NCI-H345 (cell line): ENCODE data around the gene HEXB.
"Not testable (repeated sequence)": the region's sequence is repeated elsewhere in the genome, so short reads cannot be mapped to it uniquely, and the experiment has no call there.

Experiments
- DNase-seq: peaks from one replicate; lab custom pipeline; 2025; lab: John Stamatoyannopoulos, UW

HEXB gene

GRCh38 chr5:74738406-74738805 is 53.4 kb downstream of the HEXB start:
- DNase-seq = no peak

- DNase-seq = not testable (repeated sequence)
These were observed 63.7 kb downstream of the HEXB start for GRCh38 chr5:74748742-74749141.

GRCh38 chr5:74761241-74761640 is 76.2 kb downstream of the HEXB start:
- DNase-seq = no peak

GRCh38 chr5:74762599-74762998 is 77.6 kb downstream of the HEXB start:
- no peak for DNase-seq

- DNase-seq = no peak
These were observed 78.5 kb downstream of the HEXB start for GRCh38 chr5:74763504-74763903.

- no peak for DNase-seq
These were observed 80.2 kb downstream of the HEXB start for GRCh38 chr5:74765201-74765600.

GRCh38 chr5:74765929-74766328 is 80.9 kb downstream of the HEXB start:
- DNase-seq = no peak

GRCh38 chr5:74766418-74766848 is 81.4 kb downstream of the HEXB start:
- DNase-seq = peak; percentile 7

GRCh38 chr5:74766849-74767578 is 82.0 kb downstream of the HEXB start, which contains the start of the genes GFM2 and NSA2:
GFM2 (minus strand) TSS chr5:74767117; CDS start chr5:74763742, 3,375 bp downstream.
NSA2 (plus strand) TSS chr5:74767249; CDS start chr5:74767361, 112 bp downstream.
- peak; percentile 89 for DNase-seq

GRCh38 chr5:74767579-74767913 is 82.5 kb downstream of the HEXB start:
- DNase-seq = peak; percentile 7
